ENCODE results near the gene EYA3. TPM values are rescaled to one million over a fixed set of nuclear protein-coding genes. Genes with fewer than 3 reads are reported as not detected.

Gene EYA3
- total RNA-seq, 1 donor from 2014 or later: 15.5 TPM

DNA sequence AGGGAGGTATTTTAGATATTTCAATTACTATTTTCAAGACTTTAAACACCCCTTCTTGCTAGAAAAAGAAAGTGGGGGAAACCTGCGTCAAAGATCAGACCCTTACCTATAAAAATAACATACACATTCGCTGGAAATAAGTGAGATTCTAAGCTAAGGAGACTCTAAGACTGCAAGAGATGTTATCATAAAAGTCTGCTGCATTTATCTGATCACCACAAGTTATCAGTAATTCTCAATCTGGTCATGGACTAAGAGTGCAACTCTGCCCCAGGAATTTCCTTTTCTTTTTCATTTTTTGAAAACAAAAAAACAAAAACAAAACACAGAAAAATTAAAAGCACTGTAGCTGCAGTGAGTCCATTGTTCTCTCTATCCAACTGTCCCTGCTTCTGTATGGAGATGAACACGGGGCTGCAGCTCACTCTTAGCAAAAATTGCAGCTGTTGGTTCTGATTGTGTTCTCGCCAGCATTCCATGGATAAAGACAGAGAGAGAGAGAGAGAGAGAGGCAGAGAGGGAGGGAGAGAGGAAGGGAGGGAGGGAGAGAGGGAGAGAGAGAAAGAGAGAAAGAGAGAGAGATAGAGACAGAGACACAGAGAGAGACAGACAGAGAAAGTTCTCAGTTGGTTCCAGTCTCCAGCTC is 114.5 kb downstream of the EYA3 start:
- DNase-seq (ENCODE audit: extremely low read depth, low read depth, low spot score): no peak

DNA sequence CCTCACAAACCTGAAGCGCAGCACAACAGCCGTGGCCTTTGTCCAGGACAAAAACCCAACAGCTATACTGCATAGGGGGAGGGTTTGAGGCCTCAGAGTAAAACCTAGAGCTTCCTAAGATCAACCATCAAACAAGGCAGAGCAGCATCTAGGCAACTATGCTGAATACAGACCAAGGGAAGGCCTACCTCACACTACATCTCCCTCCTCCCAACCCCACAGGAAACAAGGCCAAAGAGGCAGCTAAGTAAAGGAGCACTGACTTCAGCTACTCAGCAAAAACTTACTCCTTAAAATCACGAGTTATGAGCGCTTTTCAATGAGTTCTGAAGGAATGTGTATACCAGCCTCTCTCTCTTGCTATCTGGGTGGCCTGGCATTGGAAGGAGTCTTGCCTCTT is 116.3 kb downstream of the EYA3 start:
- DNase-seq (ENCODE audit: extremely low read depth, low read depth, low spot score): no peak

DNA sequence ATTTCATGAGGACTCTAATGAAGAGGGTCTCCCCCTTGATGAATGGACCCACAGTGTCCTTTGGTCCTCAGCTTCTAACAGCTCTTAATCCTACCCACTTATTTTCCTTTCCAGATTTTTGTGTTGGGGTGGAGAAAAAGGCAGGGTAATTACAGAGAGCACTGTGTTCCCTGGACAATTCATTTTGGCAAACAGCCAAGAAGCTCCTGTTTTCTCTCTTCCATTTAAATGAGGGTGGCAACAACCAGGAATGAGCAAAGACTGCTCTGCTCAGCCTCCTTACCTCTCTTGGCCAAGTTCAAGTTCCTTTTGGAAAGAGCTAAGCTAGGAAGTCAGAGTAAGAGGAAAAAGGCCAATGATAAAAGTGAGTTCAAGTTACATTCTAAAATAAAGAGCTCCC is 116.7 kb downstream of the EYA3 start:
- no peak for DNase-seq (ENCODE audit: extremely low read depth, low read depth, low spot score)

DNA sequence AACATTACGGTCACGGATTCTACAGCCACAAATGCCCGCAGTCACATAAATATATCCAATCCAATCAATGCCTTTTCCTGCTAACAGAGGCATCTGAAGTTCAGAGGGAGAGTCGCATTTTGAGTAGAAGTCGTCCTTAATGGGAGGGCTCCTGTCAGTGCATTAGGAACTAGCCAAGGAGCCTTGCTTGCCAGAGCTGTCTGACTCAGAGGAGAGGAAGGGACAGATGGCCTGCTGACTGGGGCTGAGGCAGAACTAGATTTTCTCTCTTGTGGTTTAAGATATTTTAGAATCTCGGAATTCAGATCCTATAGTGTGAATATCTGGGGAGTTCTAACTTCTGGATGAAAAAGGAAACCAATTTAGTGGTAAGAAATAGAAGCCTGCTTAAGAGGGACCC is 118.0 kb downstream of the EYA3 start:
- DNase-seq (ENCODE audit: extremely low read depth, low read depth, low spot score): no peak

DNA sequence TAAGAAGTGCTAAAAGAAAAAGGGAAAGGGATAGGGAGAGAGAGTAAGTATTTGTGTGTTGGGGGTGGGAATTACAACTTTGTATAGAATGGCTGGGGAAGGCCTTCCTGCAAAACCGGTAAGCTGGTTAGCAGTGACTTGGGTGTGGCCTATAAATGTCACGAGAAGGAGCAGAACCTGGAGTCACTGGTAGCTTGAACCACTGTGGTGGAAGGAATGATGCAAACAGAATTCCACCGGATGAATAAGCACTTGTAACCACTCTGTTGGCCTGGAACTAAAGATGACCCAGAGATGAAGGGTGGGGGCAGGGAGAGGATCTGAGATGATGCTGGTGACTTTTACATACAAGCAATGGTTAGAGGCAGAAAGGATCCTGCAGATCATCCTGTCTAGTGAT is 119.7 kb downstream of the EYA3 start:
- DNase-seq (ENCODE audit: extremely low read depth, low read depth, low spot score): no peak

DNA sequence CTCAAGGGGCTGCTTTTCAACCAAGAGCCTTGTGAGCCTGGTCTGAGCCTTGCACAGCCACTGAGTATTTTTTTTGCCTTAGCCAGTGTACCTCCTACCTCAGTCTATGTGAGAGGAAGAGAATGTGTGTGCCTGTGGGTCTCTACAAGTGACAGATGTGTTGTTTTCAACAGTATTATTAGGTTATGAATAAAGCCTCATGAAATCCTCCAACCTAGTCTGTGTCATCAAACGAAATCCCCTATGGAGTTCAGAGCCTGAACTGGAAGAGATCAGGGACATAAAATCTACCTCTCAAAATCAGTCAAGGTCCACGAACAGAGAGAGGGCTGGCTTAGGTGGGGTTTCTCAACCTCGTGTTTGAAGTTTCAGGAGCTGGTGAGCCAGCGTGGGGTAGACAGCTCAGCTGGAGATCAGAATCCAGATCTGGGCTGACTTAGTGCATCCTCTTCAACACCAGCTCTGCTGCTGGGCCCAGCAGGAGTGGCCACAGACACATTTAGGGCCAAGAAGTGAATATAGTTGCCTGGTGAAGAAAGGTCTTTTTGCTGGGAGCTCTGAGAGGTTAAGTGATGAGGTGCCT is 120.4 kb downstream of the EYA3 start:
- DNase-seq (ENCODE audit: extremely low read depth, low read depth, low spot score): no peak

DNA sequence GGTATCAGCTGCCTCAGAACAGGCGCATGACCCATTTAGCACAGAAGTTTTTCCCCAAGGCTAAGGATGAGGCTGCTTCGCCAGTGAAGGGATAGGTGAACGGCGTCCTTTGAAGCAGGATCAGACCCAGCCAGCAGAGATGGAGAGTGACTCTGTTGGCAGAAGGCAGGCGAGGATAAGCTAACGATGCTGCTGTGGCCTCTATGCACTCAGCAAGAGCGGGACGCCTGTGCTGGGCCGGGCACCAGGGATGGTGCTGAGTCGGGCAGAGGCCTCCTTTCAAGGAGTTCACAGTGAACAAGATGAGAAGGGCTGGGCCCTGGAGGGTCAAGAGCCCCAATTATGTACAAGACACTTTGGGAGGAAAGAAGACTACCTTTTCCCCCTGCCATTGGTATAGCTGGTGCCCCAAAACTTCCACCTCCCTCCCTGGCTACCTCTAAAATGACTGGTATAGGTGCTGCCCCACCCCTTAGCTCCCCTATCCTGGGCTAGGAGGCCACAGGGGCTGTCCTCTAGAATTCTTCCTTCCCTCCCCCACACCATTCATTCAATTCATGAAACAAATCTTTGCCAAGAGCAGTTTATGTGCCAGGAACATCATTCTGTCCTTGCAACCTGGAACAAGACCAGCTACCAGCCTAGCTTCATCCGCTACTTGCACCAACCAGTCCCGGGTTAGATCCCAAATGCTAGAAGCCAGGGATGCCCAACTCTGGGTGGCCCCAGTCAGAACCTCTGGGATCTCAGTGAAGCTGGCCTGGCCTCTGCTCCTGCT is 121.1 kb downstream of the EYA3 start:
- no peak for DNase-seq (ENCODE audit: extremely low read depth, low read depth, low spot score)

DNA sequence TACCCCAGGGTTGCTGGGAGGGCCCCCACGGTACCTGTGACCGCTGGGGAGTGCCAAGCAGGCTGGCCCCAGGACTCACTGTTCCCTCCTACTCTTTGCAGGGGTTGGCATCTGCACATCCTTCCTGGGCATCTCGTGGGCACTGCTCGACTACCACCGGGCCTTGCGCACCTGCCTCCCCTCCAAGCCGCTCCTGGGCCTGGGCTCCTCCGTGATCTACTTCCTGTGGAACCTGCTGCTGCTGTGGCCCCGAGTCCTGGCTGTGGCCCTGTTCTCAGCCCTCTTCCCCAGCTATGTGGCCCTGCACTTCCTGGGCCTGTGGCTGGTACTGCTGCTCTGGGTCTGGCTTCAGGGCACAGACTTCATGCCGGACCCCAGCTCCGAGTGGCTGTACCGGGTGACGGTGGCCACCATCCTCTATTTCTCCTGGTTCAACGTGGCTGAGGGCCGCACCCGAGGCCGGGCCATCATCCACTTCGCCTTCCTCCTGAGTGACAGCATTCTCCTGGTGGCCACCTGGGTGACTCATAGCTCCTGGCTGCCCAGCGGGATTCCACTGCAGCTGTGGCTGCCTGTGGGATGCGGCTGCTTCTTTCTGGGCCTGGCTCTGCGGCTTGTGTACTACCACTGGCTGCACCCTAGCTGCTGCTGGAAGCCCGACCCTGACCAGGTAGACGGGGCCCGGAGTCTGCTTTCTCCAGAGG is 121.9 kb downstream of the EYA3 start:
- no peak for DNase-seq (ENCODE audit: extremely low read depth, low read depth, low spot score)

DNA sequence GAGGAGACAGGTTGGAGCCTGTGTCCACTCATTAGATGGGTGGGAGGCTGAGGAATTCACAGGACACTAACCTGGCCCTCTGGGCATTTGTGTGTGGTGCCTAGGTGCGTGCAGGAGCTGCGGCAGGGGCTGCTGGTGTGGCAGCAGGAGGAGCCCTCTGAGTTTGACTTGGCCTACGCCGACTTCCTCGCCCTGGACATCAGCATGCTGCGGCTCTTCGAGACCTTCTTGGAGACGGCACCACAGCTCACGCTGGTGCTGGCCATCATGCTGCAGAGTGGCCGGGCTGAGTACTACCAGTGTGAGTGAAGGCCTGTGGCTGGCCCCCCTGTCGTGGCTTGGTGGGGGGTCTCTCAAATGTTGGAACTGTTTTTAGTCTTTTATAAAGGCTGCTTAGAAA is 125.0 kb downstream of the EYA3 start:
- no peak for DNase-seq (ENCODE audit: extremely low read depth, low read depth, low spot score)

DNA sequence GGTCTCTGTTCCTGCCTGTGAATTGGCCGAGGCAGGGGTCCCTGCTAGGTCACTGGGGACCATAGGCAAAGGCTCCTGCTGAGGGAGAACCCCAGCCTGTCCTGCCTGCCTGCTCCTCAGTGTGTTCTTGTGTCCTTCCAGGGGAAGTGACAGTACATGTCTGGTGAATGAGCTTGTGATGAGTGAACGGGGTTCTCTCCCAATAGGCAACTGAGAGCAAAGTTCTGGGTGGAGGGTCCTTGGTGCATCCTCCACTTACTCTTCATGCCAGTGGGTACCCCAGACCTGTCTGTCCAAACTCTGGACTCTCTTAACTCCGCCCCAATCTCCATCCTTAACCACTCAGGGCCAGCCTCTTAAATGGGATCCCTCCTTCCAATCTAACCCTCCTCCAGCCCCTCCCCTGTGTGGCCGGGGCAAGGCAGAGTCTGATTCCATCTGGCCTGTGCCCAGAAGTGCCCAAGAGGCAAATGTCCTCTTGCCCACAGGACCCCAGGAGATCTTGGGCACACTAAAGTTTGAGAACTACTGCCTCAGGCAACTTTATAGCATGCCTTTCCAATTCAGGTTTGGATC is 126.7 kb downstream of the EYA3 start:
- no peak for DNase-seq (ENCODE audit: extremely low read depth, low read depth, low spot score)

DNA sequence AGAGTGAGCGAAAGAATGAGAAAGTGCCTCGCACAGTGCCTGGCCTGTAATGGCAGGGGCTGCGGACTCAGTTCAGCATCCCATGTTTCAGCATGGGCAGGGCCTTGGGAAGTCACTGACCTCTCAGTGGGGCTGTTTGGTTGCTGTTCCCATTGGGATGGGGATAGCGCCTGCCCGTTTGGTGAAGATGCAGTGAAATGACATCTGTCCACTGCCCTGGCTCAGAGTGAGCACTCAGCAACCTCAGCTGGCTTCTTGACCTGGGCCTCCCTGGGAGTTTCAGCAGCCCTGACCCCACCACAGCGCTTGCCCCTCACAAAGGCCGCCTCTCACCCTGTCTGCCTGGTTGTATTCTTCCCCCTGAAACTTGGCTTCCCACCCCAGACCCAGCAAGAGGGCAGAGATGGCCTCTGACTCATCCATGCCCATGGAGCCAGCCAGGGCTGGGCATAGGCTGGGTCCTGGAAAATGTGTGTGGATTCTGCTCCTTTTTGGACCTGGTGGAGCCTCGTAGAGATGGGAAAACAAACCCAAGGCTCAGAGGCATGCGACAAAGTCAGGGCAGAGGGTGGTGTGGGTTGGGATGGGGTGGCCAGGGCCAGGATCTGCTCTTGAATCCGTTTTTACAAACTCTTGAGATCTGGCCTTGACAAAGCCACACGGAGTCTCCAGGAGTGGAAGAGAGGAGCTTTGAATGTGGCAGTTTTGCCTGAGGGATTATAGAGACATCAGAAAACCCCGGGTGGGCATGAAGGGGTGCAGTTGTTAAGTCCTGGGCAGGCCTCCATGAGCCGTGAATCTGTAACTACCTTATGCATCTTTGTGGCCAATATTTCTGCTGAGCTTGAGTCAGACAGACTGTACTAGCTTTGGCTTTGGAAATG is 127.4 kb downstream of the EYA3 start:
- DNase-seq (ENCODE audit: extremely low read depth, low read depth, low spot score): no peak

DNA sequence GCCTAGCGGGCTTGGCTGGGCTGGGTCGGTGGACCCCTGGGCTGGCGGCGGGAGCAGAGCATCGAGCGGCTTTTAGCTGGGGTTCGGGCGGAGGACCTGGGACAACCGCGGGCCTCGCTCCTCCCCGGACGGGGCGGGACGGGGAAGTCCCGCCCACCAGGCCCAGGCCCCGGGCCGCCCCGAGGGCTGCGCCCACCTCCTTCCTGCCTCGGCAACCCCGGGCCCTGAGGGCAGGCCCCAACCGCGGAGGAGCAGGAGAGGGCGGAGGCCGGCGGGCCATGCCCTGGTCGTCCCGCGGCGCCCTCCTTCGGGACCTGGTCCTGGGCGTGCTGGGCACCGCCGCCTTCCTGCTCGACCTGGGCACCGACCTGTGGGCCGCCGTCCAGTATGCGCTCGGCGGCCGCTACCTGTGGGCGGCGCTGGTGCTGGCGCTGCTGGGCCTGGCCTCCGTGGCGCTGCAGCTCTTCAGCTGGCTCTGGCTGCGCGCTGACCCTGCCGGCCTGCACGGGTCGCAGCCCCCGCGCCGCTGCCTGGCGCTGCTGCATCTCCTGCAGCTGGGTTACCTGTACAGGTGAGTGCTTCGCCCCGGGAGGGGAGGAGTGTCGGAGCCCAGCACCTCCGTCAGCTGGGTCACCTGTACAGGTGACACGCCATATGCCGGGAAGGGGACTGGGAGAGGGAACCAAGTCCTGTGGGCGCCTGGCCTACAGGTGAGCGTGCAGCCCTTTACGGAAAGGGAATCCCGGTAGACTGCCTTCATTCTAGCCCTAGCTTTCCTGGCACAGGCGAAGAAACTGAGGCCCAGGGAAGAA is 128.4 kb downstream of the EYA3 start, which contains the start of gene XKR8:
Gene XKR8, plus strand, starts transcription at position 182 of the 812 bp plus-strand sequence. Its CDS starts 97 bp downstream, at position 279.
- DNase-seq (ENCODE audit: extremely low read depth, low read depth, low spot score): no peak

DNA sequence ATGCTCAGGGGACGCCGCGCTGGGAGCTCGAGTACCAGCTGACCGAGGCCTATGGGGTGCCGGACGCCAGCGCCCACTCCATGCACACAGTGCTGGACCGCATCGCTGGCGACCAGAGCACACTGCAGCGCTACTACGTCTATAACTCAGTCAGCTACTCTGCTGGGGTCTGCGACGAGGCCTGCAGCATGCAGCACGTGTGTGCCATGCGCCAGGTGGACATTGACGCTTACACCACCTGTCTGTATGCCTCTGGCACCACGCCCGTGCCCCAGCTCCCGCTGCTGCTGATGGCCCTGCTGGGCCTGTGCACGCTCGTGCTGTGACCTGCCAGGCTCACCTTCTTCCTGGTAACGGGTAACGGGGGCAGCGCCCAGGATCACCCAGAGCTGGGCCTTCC is 129.9 kb downstream of the EYA3 start:
- no peak for DNase-seq (ENCODE audit: extremely low read depth, low read depth, low spot score)

DNA sequence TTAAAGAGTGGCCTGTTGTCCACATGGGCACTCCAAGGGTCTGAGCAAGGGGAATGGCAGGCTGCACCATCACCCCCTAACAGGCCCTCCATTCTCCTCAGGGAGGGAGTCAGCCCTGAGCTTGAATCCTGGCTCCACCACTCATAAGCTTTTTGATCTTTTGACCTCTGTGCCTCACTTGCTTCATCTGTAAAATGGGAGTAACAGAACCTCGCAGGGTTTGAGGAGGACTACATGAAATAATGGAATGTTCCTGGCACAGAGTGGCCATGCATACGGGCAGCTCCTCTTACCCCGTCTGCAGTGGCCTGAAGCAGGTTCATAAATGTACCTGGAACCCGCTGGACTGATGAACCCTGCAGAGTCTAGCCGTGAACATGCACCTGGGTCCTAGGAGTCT is 130.8 kb downstream of the EYA3 start:
- no peak for DNase-seq (ENCODE audit: extremely low read depth, low read depth, low spot score)

DNA sequence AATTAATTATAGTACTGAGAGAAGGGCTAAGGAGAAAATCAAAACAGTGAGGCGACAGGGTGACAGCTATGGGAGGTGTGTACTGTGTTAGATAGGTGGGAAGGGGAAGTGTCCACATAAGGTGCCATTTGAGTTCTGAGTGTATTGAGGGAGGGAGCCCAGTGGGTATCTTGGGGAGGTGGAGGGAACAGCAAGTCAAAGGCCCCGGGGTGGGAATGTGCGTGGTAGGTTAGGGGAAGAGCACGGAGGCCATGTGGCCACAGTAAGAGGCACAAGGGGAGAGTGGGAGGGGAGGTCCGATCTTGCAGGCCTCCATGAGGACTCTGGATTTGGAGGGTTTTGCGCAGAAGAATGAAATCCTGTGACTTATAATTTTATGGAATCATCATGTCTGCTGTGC is 131.6 kb downstream of the EYA3 start:
- DNase-seq (ENCODE audit: extremely low read depth, low read depth, low spot score): no peak

DNA sequence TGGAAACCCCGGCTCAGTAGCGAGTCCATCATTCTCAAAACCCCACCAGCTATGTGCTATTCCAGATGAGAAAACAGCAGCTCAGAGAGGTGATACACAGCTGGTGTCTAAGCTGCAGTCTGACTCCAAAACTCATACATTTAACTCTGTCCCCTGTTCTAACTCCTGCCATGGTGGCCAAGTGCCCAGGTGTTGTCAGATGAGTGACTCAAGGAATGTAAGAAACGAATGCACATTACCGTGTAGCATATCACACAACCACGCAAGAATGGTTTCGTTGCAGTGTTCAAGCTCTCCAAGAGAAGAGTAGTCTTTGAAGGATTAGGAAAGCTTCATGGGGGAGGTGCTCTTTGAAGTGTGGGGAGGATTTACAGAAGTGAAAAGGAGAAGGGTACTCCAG is 133.3 kb downstream of the EYA3 start:
- DNase-seq (ENCODE audit: extremely low read depth, low read depth, low spot score): no peak

DNA sequence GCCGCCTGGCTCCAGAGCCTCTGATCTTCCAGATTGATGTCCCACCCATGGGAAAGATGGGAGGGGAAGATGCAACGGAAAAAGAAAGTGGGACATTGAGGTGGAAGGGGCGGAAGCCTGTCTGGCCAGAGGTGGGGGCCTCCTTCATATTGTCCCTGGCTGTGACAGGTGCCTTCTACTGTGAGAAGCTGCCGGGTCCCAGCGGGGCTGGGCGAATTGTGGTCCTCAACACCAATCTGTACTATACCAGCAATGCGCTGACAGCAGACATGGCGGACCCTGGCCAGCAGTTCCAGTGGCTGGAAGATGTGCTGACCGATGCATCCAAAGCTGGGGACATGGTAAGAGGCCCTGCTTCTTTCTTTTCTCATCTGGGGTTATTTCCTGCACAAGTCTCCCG is 134.2 kb downstream of the EYA3 start:
- DNase-seq (ENCODE audit: extremely low read depth, low read depth, low spot score): no peak

DNA sequence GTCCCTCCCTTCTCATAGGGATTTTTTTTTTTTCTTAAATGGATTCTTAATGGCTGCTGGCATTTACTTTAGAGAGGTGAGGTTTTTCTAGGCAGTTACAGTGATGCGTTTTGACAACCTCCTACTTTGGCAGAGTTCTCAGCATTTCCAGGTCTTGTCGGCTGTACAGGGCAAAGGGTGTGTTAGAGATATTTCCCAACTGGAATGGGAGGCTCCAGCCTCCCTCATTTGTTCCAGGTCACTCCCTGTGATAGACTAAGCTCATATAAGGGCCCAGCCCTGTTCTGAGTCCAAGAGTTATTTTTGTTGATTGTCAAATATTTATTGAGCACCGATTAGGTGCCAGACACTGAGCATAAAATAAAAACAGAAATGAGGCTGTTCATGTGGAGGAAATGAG is 136.3 kb downstream of the EYA3 start:
- no peak for DNase-seq (ENCODE audit: extremely low read depth, low read depth, low spot score)

DNA sequence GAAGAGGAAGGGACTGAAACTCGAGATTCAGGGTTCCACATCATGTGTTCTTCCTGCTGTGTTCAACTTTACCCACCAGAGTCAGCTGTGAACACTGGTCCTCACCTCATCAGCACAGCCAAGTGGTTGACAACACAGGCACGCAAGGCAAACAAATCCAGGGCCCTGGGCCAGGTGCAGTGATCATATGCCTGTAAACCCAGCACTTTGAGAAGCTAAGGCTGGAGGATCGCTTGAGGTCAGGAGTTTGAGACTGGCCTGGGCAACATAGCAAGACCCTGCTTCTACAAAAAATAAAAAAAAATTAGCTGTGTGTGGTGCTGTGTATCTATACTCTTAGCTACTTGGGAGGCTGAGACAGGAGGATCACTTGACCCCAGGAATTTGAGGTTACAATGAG is 137.0 kb downstream of the EYA3 start:
- no peak for DNase-seq (ENCODE audit: extremely low read depth, low read depth, low spot score)
